Esophagus squamous epithelium (tissue), 5 donors: ENCODE measurements around the gene RRP15. TPM values are rescaled to one million over a fixed set of nuclear protein-coding genes. Genes with fewer than 3 reads are reported as not detected.

Experiments used
- DNase-seq: peaks from one replicate; lab custom pipeline; 2025; lab: John Stamatoyannopoulos, UW
- H3K27ac ChIP-seq, 4 donors: fragments of 200-600 bp; sonication (generic); one replicate each; pipeline ENCODE4 v1.5.1; 2016 to 2019; ENCODE audit warnings: mild to moderate bottlenecking in 1 of 4
- H3K27me3 ChIP-seq, 4 donors: fragments of 200-600 bp; sonication (generic); 1 replicate in 3 of 4; 2 replicates in 1 of 4; pipeline versions ENCODE4 v1.5.1 to v1.6.0; 2017 to 2021; ENCODE audit warnings: antibody characterized with exemption in 1 of 4
- H3K36me3 ChIP-seq, 3 donors: fragments of 200-600 bp; sonication (generic); one replicate each; pipeline ENCODE4 v1.5.1; 2016 to 2019
- H3K4me1 ChIP-seq, 3 donors: fragments of 200-600 bp; sonication (generic); one replicate each; pipeline ENCODE4 v1.5.1; 2017 to 2019
- H3K4me3 ChIP-seq, 4 donors: fragments of 200-600 bp; sonication (generic); 1 replicate in 3 of 4; 2 replicates in 1 of 4; pipeline ENCODE4 v1.5.1; 2016 to 2019; ENCODE audit warnings: mild to moderate bottlenecking in 2 of 4, moderate library complexity in 1 of 4
- H3K9me3 ChIP-seq, 3 donors: fragments of 200-600 bp; sonication (generic); one replicate each; pipeline ENCODE4 v1.5.1; 2016 to 2019
- POLR2A ChIP-seq, 4 donors: fragments of 450-650 bp; IDR thresholded peaks; one replicate each; pipeline ENCODE4 v1.6.1; 2017; ENCODE audit warnings: antibody characterized with exemption in 4 of 4, mild to moderate bottlenecking in 4 of 4, moderate library complexity in 3 of 4
- WGBS, 2 donors: methylation state at CpG; one replicate each; pipeline ENCODE4 v1.1.5; 2018; 5-methylcytosine and 5-hydroxymethylcytosine counted together
- intact Hi-C: fragments of 100-400 bp; cut with DNase I; formaldehyde crosslinking; loops from one replicate; pipeline ENCODE4 v1.15.0; 2022
- total RNA-seq, 4 donors: library from RNA; depleted of rRNA; stranded (reverse); fragments of >200 nt; gene quantifications; one replicate each; pipeline ENCODE4 v1.1.0, GENCODE V29; 2016
- TF ChIP-seq, protein P1 (sequence below), 6 experiments: fragments of 450-650 bp in 4 of 6; fragments of 200-600 bp in 2 of 6; sonication (generic) in 2 of 6; IDR thresholded peaks; one replicate each; pipeline ENCODE4 v1.5.1; 2016 to 2019; ENCODE audit warnings: antibody characterized with exemption in 6 of 6, mild to moderate bottlenecking in 4 of 6, moderate library complexity in 4 of 6
- donor health status: DM: yes; HTN: yes; CAD: no.

Gene RRP15
- total RNA-seq, 4 donors from 2014 or later: 4.6 to 9.3 (median 8.4) TPM

DNA sequence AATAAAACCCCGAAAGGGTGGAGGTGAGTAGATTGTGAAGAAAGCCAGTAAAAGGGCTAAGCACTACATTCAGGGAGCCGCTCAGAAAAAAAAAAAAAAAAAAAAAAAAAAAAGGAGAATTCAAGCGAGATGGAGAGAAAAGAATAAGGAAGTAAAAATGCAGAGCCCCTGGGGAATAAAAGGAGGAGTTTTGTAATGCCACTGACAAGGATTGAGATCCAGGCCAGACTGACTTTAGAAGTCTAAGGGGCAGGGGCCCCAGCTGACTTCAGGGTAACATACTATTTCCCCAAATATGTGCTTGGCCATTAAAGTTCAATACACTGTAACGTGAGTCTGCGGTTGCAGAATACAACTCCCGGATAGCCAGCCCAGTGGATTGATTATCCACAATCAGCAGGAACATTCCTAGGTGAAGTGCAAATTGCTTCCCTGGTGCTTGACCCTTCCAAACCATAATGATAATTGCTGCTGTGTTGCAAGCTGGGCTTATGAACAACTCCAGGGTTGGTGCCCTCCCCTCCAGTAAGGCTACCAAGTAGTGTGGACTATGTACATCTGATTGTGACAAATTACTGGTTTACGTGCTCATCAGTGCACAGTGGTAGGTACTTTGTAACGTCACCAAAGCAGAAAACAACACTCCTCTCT, 30.7 kb upstream of the RRP15 start:
- Histone ChIP-seq H3K27me3 (peaks cover 0 to 2% (median 0%) of the 10 kb centered on the region in 4 donors), H3K36me3 (no peaks in the 10 kb centered on the region), H3K4me1 (no peaks in the 10 kb centered on the region), H3K4me3 (no peak overlapping the region), H3K9me3 (no peaks in the 10 kb centered on the region), H3K27ac (no peak overlapping the region)
- intact Hi-C loops: no loop called here
- 59 to 60% methylated on average over 8 of the region's 8 CpGs for WGBS, 2 donors
- TF ChIP-seq, protein P1, sequence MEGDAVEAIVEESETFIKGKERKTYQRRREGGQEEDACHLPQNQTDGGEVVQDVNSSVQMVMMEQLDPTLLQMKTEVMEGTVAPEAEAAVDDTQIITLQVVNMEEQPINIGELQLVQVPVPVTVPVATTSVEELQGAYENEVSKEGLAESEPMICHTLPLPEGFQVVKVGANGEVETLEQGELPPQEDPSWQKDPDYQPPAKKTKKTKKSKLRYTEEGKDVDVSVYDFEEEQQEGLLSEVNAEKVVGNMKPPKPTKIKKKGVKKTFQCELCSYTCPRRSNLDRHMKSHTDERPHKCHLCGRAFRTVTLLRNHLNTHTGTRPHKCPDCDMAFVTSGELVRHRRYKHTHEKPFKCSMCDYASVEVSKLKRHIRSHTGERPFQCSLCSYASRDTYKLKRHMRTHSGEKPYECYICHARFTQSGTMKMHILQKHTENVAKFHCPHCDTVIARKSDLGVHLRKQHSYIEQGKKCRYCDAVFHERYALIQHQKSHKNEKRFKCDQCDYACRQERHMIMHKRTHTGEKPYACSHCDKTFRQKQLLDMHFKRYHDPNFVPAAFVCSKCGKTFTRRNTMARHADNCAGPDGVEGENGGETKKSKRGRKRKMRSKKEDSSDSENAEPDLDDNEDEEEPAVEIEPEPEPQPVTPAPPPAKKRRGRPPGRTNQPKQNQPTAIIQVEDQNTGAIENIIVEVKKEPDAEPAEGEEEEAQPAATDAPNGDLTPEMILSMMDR (IDR thresholded peaks at IDR 0.05): no peak
- TF ChIP-seq POLR2A (IDR thresholded peaks at IDR 0.05): no peak
- DNase-seq: no peak

- Histone ChIP-seq H3K27me3 (peaks cover 0 to 2% (median 0%) of the 10 kb centered on the region in 4 donors), H3K9me3 (no peaks in the 10 kb centered on the region), H3K4me3 (no peak overlapping the region), H3K36me3 (no peaks in the 10 kb centered on the region), H3K4me1 (no peaks in the 10 kb centered on the region), H3K27ac (no peak overlapping the region)
- no peak for DNase-seq
- no peak for TF ChIP-seq POLR2A (IDR thresholded peaks at IDR 0.05)
- TF ChIP-seq, protein P1 (IDR thresholded peaks at IDR 0.05): no peak
- 72 to 74% methylated on average over 2 of the region's 2 CpGs for WGBS, 2 donors
- intact Hi-C loops: no loop called here
Measured at GRCh38 chr1:218255090-218255489, 30.0 kb upstream of the RRP15 start.

DNA sequence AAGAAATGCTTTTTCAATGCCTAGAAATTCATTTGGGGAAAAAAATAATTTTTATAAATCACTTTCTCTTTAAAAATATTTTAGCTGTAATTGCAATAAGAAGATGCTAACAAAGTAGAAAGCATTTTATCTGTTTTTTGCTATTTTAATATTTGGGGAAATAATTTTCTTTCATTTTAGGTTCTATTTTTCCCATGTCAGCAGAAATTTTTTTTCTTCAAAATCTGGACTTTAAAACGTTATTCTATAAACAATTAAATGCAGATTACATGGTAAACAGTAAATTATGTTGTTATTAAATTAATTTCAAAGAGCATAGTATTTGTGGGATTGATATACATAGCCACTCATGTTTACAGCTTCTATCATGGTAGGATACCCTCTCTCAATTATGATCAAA, 27.7 kb upstream of the RRP15 start:
- DNase-seq: no peak
- intact Hi-C loops: no loop called here
- 3 to 6% methylated on average over 1 of the region's 1 CpG for WGBS, 2 donors
- no peaks in the 10 kb centered on the region for H3K36me3 ChIP-seq
- no peaks in the 10 kb centered on the region for H3K4me1 ChIP-seq
- no peak for TF ChIP-seq POLR2A (IDR thresholded peaks at IDR 0.05)
- TF ChIP-seq, protein P1 (IDR thresholded peaks at IDR 0.05): no peak
- no peaks in the 10 kb centered on the region for H3K9me3 ChIP-seq
- no peak overlapping the region for H3K4me3 ChIP-seq
- no peaks in the 10 kb centered on the region for H3K27me3 ChIP-seq
- H3K27ac ChIP-seq: no peak overlapping the region

DNA sequence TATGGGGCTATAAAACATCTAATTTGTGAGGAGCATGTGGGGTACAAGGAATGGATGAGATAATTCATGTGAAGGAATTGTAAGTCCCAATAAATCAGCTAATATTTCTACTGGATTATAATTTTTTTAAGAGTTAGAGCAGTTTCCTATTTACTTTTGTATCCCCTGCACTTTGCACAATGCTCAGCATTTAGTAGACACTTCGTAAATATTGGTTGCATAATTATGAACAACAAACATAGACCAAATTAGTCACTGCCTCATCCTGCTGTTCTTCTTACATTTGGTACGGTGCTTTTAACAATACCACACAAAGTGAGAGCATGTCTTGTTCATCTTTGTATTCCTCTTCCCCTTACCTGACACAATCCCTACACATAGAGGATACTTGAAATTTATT, 27.1 kb upstream of the RRP15 start:
- Histone ChIP-seq H3K36me3 (no peaks in the 10 kb centered on the region), H3K4me3 (no peak overlapping the region), H3K27ac (no peak overlapping the region), H3K27me3 (no peaks in the 10 kb centered on the region), H3K4me1 (no peaks in the 10 kb centered on the region), H3K9me3 (no peaks in the 10 kb centered on the region)
- intact Hi-C loops: no loop called here
- DNase-seq: no peak
- TF ChIP-seq, protein P1 (IDR thresholded peaks at IDR 0.05): no peak
- no peak for TF ChIP-seq POLR2A (IDR thresholded peaks at IDR 0.05)
- 50 to 61% methylated on average over 2 of the region's 2 CpGs for WGBS, 2 donors

DNA sequence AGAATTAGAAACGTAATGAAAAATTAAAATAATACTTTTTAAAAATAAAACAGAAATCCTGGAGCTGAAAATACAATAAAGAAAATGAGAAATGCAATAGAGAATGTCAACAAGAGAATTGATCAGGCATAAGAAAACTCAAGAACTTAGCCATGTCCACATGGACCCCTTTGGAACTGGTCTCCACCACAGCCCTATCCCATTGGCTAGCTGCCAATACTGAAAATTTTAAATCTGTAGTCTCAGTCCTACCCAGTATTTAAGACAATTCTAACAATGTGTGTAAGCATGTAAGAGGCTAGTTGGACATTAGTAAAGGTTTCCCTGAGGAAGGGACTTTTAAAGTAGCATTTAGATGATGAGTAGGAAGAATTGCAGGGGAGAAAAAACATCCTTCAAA, 25.8 kb upstream of the RRP15 start:
- 29 to 37% methylated on average over 1 of the region's 1 CpG for WGBS, 2 donors

More for the DNA sequence above, 25.8 kb upstream of the RRP15 start:
- Histone ChIP-seq H3K9me3 (no peaks in the 10 kb centered on the region), H3K27ac (no peak overlapping the region), H3K4me1 (no peaks in the 10 kb centered on the region), H3K4me3 (no peak overlapping the region), H3K27me3 (no peaks in the 10 kb centered on the region), H3K36me3 (no peaks in the 10 kb centered on the region)
- TF ChIP-seq, protein P1 (IDR thresholded peaks at IDR 0.05): no peak
- TF ChIP-seq POLR2A (IDR thresholded peaks at IDR 0.05): no peak
- no peak for DNase-seq
- intact Hi-C loops: no loop called here
